Renal cortex interstitium (tissue), 11 donors: ENCODE results near the gene ITIH5. TPM values are rescaled to one million over a fixed set of nuclear protein-coding genes. Genes with fewer than 3 reads are reported as not detected.
"Not testable (repeated sequence)": the region's sequence is repeated elsewhere in the genome, so short reads cannot be mapped to it uniquely, and the experiment has no call there.

Experiments used
- DNase-seq, 11 donors: peaks; one replicate each; pipeline ENCODE4 v3.0.0-alpha.2; 2013; ENCODE audit warnings: low read depth in 9 of 11, low spot score in 4 of 11; ENCODE audit errors: extremely low read depth in 1 of 11
- polyA plus RNA-seq, 3 donors: library from polyadenylated mRNA; unstranded; fragments of 120-200 nt; gene quantifications; one replicate each; pipeline ENCODE4 v1.2.1, GENCODE V29; 2013; ENCODE audit not compliant: insufficient read length in 3 of 3

Gene ITIH5
- polyA plus RNA-seq, 3 donors = 20.9 to 25.4 (median 24.6) TPM

GRCh38 chr10:7697426-7697825 lies 30.7 kb upstream of the ITIH5 start:
- DNase-seq = no peak

- no peak for DNase-seq
Observed at GRCh38 chr10:7696545-7696944, 29.8 kb upstream of the ITIH5 start.

GRCh38 chr10:7693194-7693593 lies 26.4 kb upstream of the ITIH5 start:
- not testable (repeated sequence) for DNase-seq

GRCh38 chr10:7692368-7692767 lies 25.6 kb upstream of the ITIH5 start:
- not testable (repeated sequence) for DNase-seq

- DNase-seq = not testable (repeated sequence)
Observed at GRCh38 chr10:7690885-7691597, 24.3 kb upstream of the ITIH5 start.

- no peak for DNase-seq
Observed at GRCh38 chr10:7689591-7689990, 22.8 kb upstream of the ITIH5 start.

- peak; percentile 72 to 89 (median 86) for DNase-seq
Observed at GRCh38 chr10:7687228-7687907, 20.6 kb upstream of the ITIH5 start.

- no peak for DNase-seq
Observed at GRCh38 chr10:7686351-7687171, 19.8 kb upstream of the ITIH5 start.

GRCh38 chr10:7680078-7680477 lies 13.3 kb upstream of the ITIH5 start:
- DNase-seq = not testable (repeated sequence)

GRCh38 chr10:7679256-7679655 lies 12.5 kb upstream of the ITIH5 start:
- no peak for DNase-seq

GRCh38 chr10:7672341-7673134 lies 5.8 kb upstream of the ITIH5 start:
- no peak for DNase-seq

GRCh38 chr10:7670157-7670556 lies 3.4 kb upstream of the ITIH5 start:
- DNase-seq = no peak

- DNase-seq = no peak
Observed at GRCh38 chr10:7667262-7668141, 736 bp upstream of the ITIH5 start.

GRCh38 chr10:7665767-7666166 lies 999 bp downstream of the ITIH5 start:
- DNase-seq = no peak

GRCh38 chr10:7664707-7665106 lies 2.1 kb downstream of the ITIH5 start:
- DNase-seq = no peak

GRCh38 chr10:7662522-7662921 lies 4.2 kb downstream of the ITIH5 start:
- DNase-seq = no peak

GRCh38 chr10:7659560-7659959 lies 7.2 kb downstream of the ITIH5 start:
- no peak for DNase-seq

GRCh38 chr10:7657552-7657951 lies 9.2 kb downstream of the ITIH5 start:
- DNase-seq = no peak
